SK-N-DZ (cell line): Measurements from ENCODE around the gene MAN2C1.
A peak's percentile ranks its signal among the peaks of the same experiment; 100 is the strongest.
"Not testable (repeated sequence)": the region's sequence is repeated elsewhere in the genome, so short reads cannot be mapped to it uniquely, and the experiment has no call there.

Experiments used
- DNase-seq: peaks from one replicate; pipeline ENCODE4 v3.0.0-alpha.2; 2015; ENCODE audit warnings: low spot score

The MAN2C1 gene

GRCh38 chr15:75346796-75347221 is 21.6 kb downstream of the MAN2C1 start, which contains the start of gene NEIL1:
Gene NEIL1 (plus strand): TSS chr15:75347039. CDS start chr15:75348906, 1,867 bp downstream.
- no peak for DNase-seq

- not testable (repeated sequence) for DNase-seq
These were observed 24.5 kb downstream of the MAN2C1 start for GRCh38 chr15:75343953-75344352.

- no peak for DNase-seq
These were observed 26.2 kb downstream of the MAN2C1 start for GRCh38 chr15:75342221-75342620.

GRCh38 chr15:75339531-75340240 is 28.7 kb downstream of the MAN2C1 start:
- no peak for DNase-seq

- no peak for DNase-seq
These were observed 29.7 kb downstream of the MAN2C1 start for GRCh38 chr15:75338661-75339240.

GRCh38 chr15:75335705-75336355 is 32.6 kb downstream of the MAN2C1 start, which contains the start of gene COMMD4:
Gene COMMD4 (plus strand): TSS chr15:75336063. CDS start chr15:75336090, 27 bp downstream.
- peak; percentile 96 for DNase-seq

GRCh38 chr15:75335313-75335704 is 33.1 kb downstream of the MAN2C1 start:
- DNase-seq = no peak

GRCh38 chr15:75333654-75334419 is 34.6 kb downstream of the MAN2C1 start:
- not testable (repeated sequence) for DNase-seq

- peak; percentile 46 for DNase-seq
These were observed 36.3 kb downstream of the MAN2C1 start for GRCh38 chr15:75332093-75332492.

GRCh38 chr15:75329571-75329970 is 38.8 kb downstream of the MAN2C1 start:
- no peak for DNase-seq

GRCh38 chr15:75328493-75329314 is 39.7 kb downstream of the MAN2C1 start:
- no peak for DNase-seq

GRCh38 chr15:75327491-75327890 is 40.9 kb downstream of the MAN2C1 start:
- no peak for DNase-seq

- no peak for DNase-seq
These were observed 41.4 kb downstream of the MAN2C1 start for GRCh38 chr15:75327005-75327404.

- DNase-seq = no peak
These were observed 42.5 kb downstream of the MAN2C1 start for GRCh38 chr15:75325922-75326321.

- DNase-seq = no peak
These were observed 46.7 kb downstream of the MAN2C1 start for GRCh38 chr15:75321711-75322110.

- not testable (repeated sequence) for DNase-seq
These were observed 49.0 kb downstream of the MAN2C1 start for GRCh38 chr15:75319231-75319897.

- no peak for DNase-seq
These were observed 53.7 kb downstream of the MAN2C1 start for GRCh38 chr15:75314552-75315290.

GRCh38 chr15:75313116-75313845 is 55.1 kb downstream of the MAN2C1 start:
- no peak for DNase-seq

- DNase-seq = not testable (repeated sequence)
These were observed 55.9 kb downstream of the MAN2C1 start for GRCh38 chr15:75312548-75312947.
